HFF-Myc (cell line): Measurements from ENCODE around the gene ATOH7.

Source experiments
- DNase-seq: peaks from one replicate; pipeline ENCODE4 v3.0.0-alpha.2; 2011; ENCODE audit warnings: low read depth; ENCODE audit errors: extremely low read depth
- H3K4me3 ChIP-seq: replicated peaks from 2 replicates; pipeline ENCODE4 v1.5.1; 2011; ENCODE audit warnings: low read depth, mild to moderate bottlenecking, control low read depth, low read length
- TF ChIP-seq, protein P1 (sequence below): IDR thresholded peaks from 2 replicates; pipeline ENCODE4 v1.5.1; 2012; ENCODE audit warnings: mild to moderate bottlenecking, low read depth, low read length, control low read depth; ENCODE audit errors: missing control alignments

ATOH7 gene

DNA sequence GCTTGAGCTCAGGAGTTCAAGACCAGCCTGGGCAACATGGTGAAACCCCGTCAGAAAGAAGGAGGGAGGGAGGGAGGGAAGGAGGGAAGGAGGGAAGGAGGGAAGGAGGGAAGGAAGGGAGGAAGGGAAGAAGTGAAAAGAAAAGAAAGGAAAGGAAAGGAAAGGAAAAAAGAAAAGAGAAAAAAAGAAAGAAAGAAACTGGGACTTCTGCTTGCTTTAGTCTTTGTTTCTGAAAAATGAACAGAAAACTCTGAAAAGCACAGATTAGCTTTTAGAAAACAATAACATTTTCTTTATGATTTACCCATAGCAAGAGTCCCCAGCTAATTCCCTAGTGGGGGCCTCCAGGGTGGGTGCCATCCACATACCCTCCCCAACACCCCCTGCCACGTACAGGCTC lies 46.8 kb downstream of the ATOH7 start:
- TF ChIP-seq, protein P1, sequence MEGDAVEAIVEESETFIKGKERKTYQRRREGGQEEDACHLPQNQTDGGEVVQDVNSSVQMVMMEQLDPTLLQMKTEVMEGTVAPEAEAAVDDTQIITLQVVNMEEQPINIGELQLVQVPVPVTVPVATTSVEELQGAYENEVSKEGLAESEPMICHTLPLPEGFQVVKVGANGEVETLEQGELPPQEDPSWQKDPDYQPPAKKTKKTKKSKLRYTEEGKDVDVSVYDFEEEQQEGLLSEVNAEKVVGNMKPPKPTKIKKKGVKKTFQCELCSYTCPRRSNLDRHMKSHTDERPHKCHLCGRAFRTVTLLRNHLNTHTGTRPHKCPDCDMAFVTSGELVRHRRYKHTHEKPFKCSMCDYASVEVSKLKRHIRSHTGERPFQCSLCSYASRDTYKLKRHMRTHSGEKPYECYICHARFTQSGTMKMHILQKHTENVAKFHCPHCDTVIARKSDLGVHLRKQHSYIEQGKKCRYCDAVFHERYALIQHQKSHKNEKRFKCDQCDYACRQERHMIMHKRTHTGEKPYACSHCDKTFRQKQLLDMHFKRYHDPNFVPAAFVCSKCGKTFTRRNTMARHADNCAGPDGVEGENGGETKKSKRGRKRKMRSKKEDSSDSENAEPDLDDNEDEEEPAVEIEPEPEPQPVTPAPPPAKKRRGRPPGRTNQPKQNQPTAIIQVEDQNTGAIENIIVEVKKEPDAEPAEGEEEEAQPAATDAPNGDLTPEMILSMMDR: no peak
- no peak for DNase-seq
- H3K4me3 ChIP-seq: no peak overlapping the region

DNA sequence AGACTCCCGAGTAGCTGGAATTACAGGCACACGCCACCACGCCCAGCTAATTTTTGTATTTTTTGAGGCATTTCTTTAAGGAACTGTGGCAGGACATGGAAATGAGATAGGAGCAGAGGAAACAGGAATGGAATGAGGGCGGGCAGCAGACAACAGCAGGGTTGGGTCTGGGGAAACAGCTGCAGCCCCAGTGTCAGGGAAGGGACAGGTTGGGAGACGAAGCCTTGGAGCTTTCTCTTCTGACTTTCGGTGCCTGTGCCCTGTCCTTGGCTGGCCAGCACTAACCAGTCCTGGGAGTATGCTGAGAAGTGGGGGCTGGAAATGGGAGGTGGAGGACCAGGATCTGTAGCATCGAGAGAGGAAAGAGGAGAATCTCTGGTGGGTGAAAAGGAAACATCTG lies 47.4 kb downstream of the ATOH7 start:
- TF ChIP-seq, protein P1: no peak
- H3K4me3 ChIP-seq: no peak overlapping the region
- DNase-seq: no peak
